T-cell (primary cell): ENCODE measurements around the gene MANBA. TPM values are rescaled to one million over a fixed set of nuclear protein-coding genes. Genes with fewer than 3 reads are reported as not detected.
A peak's percentile ranks its signal among the peaks of the same experiment; 100 is the strongest.

Experiments used
- ATAC-seq, 4 experiments: fragments of 200-7000 bp in 3 of 4; fragments of 150-1000 bp in 1 of 4; cut with Tn5 transposase; replicated peaks in 1 of 4; 1 replicate in 3 of 4; 2 replicates in 1 of 4; pipeline ENCODE4 v1.10.0; 2021; ENCODE audit warnings: moderate library complexity in 3 of 4, mild to moderate bottlenecking in 2 of 4, moderate number of reproducible peaks in 1 of 4
- CTCF ChIA-PET, 2 donors: fragments of 300-600 bp; sonication (Branson Sonifier 250); formaldehyde crosslinking; loops; one replicate each; lab custom pipeline; 2022; ENCODE audit warnings: antibody characterized with exemption in 2 of 2; lab: Charles Lee
- POLR2A ChIA-PET, 2 donors: fragments of 300-600 bp; sonication (Branson Sonifier 250); formaldehyde crosslinking; loops; one replicate each; lab custom pipeline; 2022; ENCODE audit warnings: antibody characterized with exemption in 2 of 2; lab: Charles Lee
- DNase-seq, 35 experiments: peaks; one replicate each; pipeline versions ENCODE4 v3.0.0 to v3.0.0-alpha.2; 2013 to 2023
- H3K27ac ChIP-seq: one replicate; pipeline ENCODE4 v1.5.1; 2013; ENCODE audit warnings: low read length
- H3K27me3 ChIP-seq, 2 experiments: replicated peaks in 1 of 2; 1 replicate in 1 of 2; 2 replicates in 1 of 2; pipeline versions ENCODE4 v1.6.1 to v1.7.0; 2013; ENCODE audit warnings: low read length in 1 of 2, mixed read lengths in 1 of 2; ENCODE audit not compliant: control insufficient read depth in 2 of 2, insufficient read depth in 2 of 2; ENCODE audit errors: extremely low read depth in 1 of 2
- H3K36me3 ChIP-seq, 2 donors: 1 replicate in 1 of 2; 2 replicates in 1 of 2; pipeline versions ENCODE4 v1.6.1 to v1.7.0; 2013; ENCODE audit warnings: low read length in 1 of 2; ENCODE audit not compliant: control insufficient read depth in 2 of 2, insufficient read depth in 1 of 2; ENCODE audit errors: extremely low read depth in 1 of 2
- H3K4me1 ChIP-seq, 2 experiments: 1 replicate in 1 of 2; 2 replicates in 1 of 2; pipeline versions ENCODE4 v1.6.1 to v1.7.0; 2013; ENCODE audit warnings: low read length in 2 of 2, mixed read lengths in 1 of 2; ENCODE audit not compliant: insufficient read depth in 2 of 2, control insufficient read depth in 1 of 2; ENCODE audit errors: extremely low read depth in 1 of 2
- H3K4me3 ChIP-seq, 2 donors: 1 replicate in 1 of 2; 2 replicates in 1 of 2; pipeline versions ENCODE4 v1.5.1 to v1.7.0; 2013; ENCODE audit warnings: mild to moderate bottlenecking in 2 of 2, low read length in 1 of 2, moderate library complexity in 1 of 2; ENCODE audit not compliant: control insufficient read depth in 1 of 2; ENCODE audit errors: extremely low read depth in 1 of 2
- H3K9me3 ChIP-seq: 2 replicates; pipeline ENCODE4 v1.7.0; 2013
- H3K27ac Mint-ChIP-seq, 2 donors: one replicate each; pipeline ENCODE4 v1.8.0; 2020 to 2021; ENCODE audit warnings: mild to moderate bottlenecking in 2 of 2, mixed read lengths in 2 of 2
- H3K27me3 Mint-ChIP-seq, 2 donors: one replicate each; pipeline ENCODE4 v1.8.0; 2021 to 2022; ENCODE audit warnings: mixed read lengths in 2 of 2
- H3K36me3 Mint-ChIP-seq: one replicate; pipeline ENCODE4 v1.8.0; 2021; ENCODE audit warnings: mixed read lengths
- H3K4me1 Mint-ChIP-seq, 3 donors: one replicate each; pipeline ENCODE4 v1.8.0; 2020 to 2022; ENCODE audit warnings: mixed read lengths in 3 of 3, mild to moderate bottlenecking in 1 of 3
- H3K4me3 Mint-ChIP-seq, 3 donors: one replicate each; pipeline ENCODE4 v1.8.0; 2020 to 2022; ENCODE audit warnings: mild to moderate bottlenecking in 3 of 3, mixed read lengths in 3 of 3, moderate library complexity in 3 of 3
- H3K9me3 Mint-ChIP-seq, 3 donors: one replicate each; pipeline ENCODE4 v1.8.0; 2020 to 2022; ENCODE audit warnings: mixed read lengths in 3 of 3
- WGBS: methylation state at CpG from one replicate; pipeline ENCODE4 v1.1.5; 2013; ENCODE audit warnings: missing lambda C conversion rate; ENCODE audit not compliant: insufficient coverage; 5-methylcytosine and 5-hydroxymethylcytosine counted together
- total RNA-seq, 35 experiments: library from RNA in 6 of 35; stranded (reverse) in 6 of 35; fragments of 120-200 nt in 1 of 35; gene quantifications; one replicate each; pipeline versions ENCODE4 v1.2.1 to v1.2.4 and lab custom pipeline; 2013 to 2026

Gene MANBA
- total RNA-seq, 5 donors from 2014 or later (not counting 1 experiment from before 2014, with no cell fraction given): 20.8 to 27.8 (median 24.2) TPM

DNA sequence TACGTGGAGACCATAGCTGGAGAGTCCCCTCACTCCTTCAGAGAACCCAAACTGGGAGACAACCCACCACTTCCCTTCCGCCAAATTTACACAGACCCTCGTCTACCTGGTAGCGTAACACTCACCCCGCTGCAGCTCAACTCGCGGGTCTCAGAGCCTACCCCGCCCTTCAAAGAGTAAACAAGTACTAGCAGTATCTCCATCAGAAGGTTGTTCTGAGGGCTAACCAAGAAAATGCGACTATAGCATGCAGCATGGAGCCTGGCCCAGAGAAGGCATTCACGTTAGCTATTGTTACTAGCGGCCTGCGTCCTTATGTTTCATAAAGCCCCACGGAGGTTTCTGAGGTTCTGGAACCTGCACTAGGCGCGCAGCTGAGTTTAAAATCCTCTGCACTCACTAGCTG is 531 bp upstream of the MANBA start:
- Histone ChIP-seq H3K9me3 (no peaks in the 10 kb centered on the region), H3K36me3 (no peaks in the 10 kb centered on the region), H3K4me3 (peak overlapping the region; percentile 82 to 97), H3K27me3 (no peaks in the 10 kb centered on the region), H3K27ac (peak overlapping the region; percentile 62), H3K4me1 (peaks cover 12 to 18% of the 10 kb centered on the region in 2 experiments)
- Mint-ChIP-seq H3K27ac (peak overlapping the region; percentile 76 to 87), H3K27me3 (peaks cover 0 to 1% of the 10 kb centered on the region in 2 donors), H3K9me3 (peaks cover 0 to 5% (median 0%) of the 10 kb centered on the region in 3 donors), H3K4me1 (peaks cover 41 to 44% (median 41%) of the 10 kb centered on the region in 3 donors), H3K4me3 (peak overlapping the region; percentile 93 to 99 (median 95)), H3K36me3 (peaks cover 4% of the 10 kb centered on the region)
- WGBS: 3% methylated on average over 13 of the region's 15 CpGs
- ChIA-PET POLR2A (interaction anchor here (0.5 to 2.0 kb wide), 18 partner anchors 29 to 316 kb away, joined by 3 to 11 read pairs (median 4); partner anchors contain the start of genes CISD2 (in 2 of the 2) and UBE2D3 (in 2 of the 2)), CTCF (interaction anchor here (0.7 to 1.8 kb wide), 8 partner anchors 11 to 108 kb away, joined by 3 to 15 read pairs (median 3); partner anchors contain the start of genes CISD2 (in 1 of the 2) and UBE2D3 (in 1 of the 2))
- ATAC-seq (peak in 2 of 4 experiments; percentile 38 to 42), DNase-seq (peak in 19 of 35 experiments; percentile 1 to 49 (median 11))

GRCh38 chr4:102759831-102760644 is 730 bp downstream of the MANBA start:
- peaks cover 0 to 1% of the 10 kb centered on the region in 2 donors for H3K27me3 Mint-ChIP-seq
- H3K27ac Mint-ChIP-seq: peak overlapping the region; percentile 86 to 90
- peak overlapping the region; percentile 62 for H3K27ac ChIP-seq
- no peaks in the 10 kb centered on the region for H3K36me3 ChIP-seq
- H3K9me3 Mint-ChIP-seq: peaks cover 0 to 2% (median 0%) of the 10 kb centered on the region in 3 donors
- ChIA-PET CTCF (interaction anchor here (0.6 to 1.8 kb wide), 5 partner anchors 61 to 329 kb away, joined by 3 to 15 read pairs (median 5); partner anchors contain the start of gene CISD2 (in 1 of the 2)), POLR2A (interaction anchor here (0.5 to 2.0 kb wide), 12 partner anchors 23 to 200 kb away, joined by 3 to 11 read pairs (median 4); partner anchors contain the start of genes UBE2D3 (in 2 of the 2) and CISD2 (in 1 of the 2))
- H3K36me3 Mint-ChIP-seq: peaks cover 8% of the 10 kb centered on the region
- peak in 1 of 4 experiments; percentile 61 for ATAC-seq
- H3K4me1 ChIP-seq: peaks cover 12 to 18% of the 10 kb centered on the region in 2 experiments
- H3K9me3 ChIP-seq: no peaks in the 10 kb centered on the region
- H3K4me3 ChIP-seq: peak overlapping the region; percentile 82 to 97
- no peaks in the 10 kb centered on the region for H3K27me3 ChIP-seq
- peak overlapping the region; percentile 93 to 99 (median 95) for H3K4me3 Mint-ChIP-seq
- H3K4me1 Mint-ChIP-seq: peaks cover 44 to 46% (median 45%) of the 10 kb centered on the region in 3 donors
- peak in 26 of 35 experiments; percentile 3 to 73 (median 43) for DNase-seq
- 7% methylated on average over 20 of the region's 25 CpGs for WGBS

GRCh38 chr4:102758241-102759160 is 2.3 kb downstream of the MANBA start:
- Mint-ChIP-seq H3K36me3 (peaks cover 12% of the 10 kb centered on the region), H3K4me3 (peak overlapping the region in 1 of 3 donors; percentile 14), H3K27me3 (no peaks in the 10 kb centered on the region), H3K9me3 (no peaks in the 10 kb centered on the region), H3K27ac (peak overlapping the region in 1 of 2 donors; percentile 30), H3K4me1 (peaks cover 44 to 49% (median 48%) of the 10 kb centered on the region in 3 donors)
- 96% methylated on average over 4 of the region's 11 CpGs for WGBS
- peaks cover 12 to 18% of the 10 kb centered on the region in 2 experiments for H3K4me1 ChIP-seq
- H3K27me3 ChIP-seq: no peaks in the 10 kb centered on the region
- H3K4me3 ChIP-seq: no peak overlapping the region
- H3K27ac ChIP-seq: no peak overlapping the region
- POLR2A ChIA-PET: interaction anchor here (0.6 kb wide), 5 partner anchors 15 to 184 kb away, joined by 3 to 7 read pairs (median 5); no protein-coding TSS in a partner anchor
- ATAC-seq: no peak
- H3K36me3 ChIP-seq: no peaks in the 10 kb centered on the region
- no peaks in the 10 kb centered on the region for H3K9me3 ChIP-seq
- CTCF ChIA-PET: interaction anchor here in 1 of 2 donors (0.6 kb wide), 1 partner anchor 51 kb away, joined by 8 read pairs; no protein-coding TSS in a partner anchor
- no peak for DNase-seq

GRCh38 chr4:102757681-102758080 is 3.1 kb downstream of the MANBA start:
- ChIA-PET CTCF (no interaction called here), POLR2A (no interaction called here)
- Mint-ChIP-seq H3K4me1 (peaks cover 44 to 49% (median 48%) of the 10 kb centered on the region in 3 donors), H3K9me3 (no peaks in the 10 kb centered on the region), H3K27me3 (no peaks in the 10 kb centered on the region), H3K4me3 (no peak overlapping the region), H3K27ac (peak overlapping the region in 1 of 2 donors; percentile 30), H3K36me3 (peaks cover 12% of the 10 kb centered on the region)
- H3K4me1 ChIP-seq: peaks cover 12 to 18% of the 10 kb centered on the region in 2 experiments
- no peak overlapping the region for H3K27ac ChIP-seq
- DNase-seq (no peak), ATAC-seq (no peak)
- H3K36me3 ChIP-seq: no peaks in the 10 kb centered on the region
- H3K27me3 ChIP-seq: no peaks in the 10 kb centered on the region
- no peak overlapping the region for H3K4me3 ChIP-seq
- 60% methylated on average over 1 of the region's 1 CpG for WGBS
- H3K9me3 ChIP-seq: no peaks in the 10 kb centered on the region

- H3K27ac ChIP-seq: no peak overlapping the region
- Mint-ChIP-seq H3K9me3 (no peaks in the 10 kb centered on the region), H3K4me1 (peaks cover 27 to 38% (median 34%) of the 10 kb centered on the region in 3 donors), H3K36me3 (peaks cover 29% of the 10 kb centered on the region), H3K4me3 (no peak overlapping the region), H3K27me3 (no peaks in the 10 kb centered on the region), H3K27ac (no peak overlapping the region)
- H3K9me3 ChIP-seq: no peaks in the 10 kb centered on the region
- H3K4me1 ChIP-seq: no peaks in the 10 kb centered on the region
- ATAC-seq: no peak
- peaks cover 0 to 3% of the 10 kb centered on the region in 2 donors for H3K36me3 ChIP-seq
- CTCF ChIA-PET: no interaction called here
- POLR2A ChIA-PET: interaction anchor here in 1 of 2 donors (0.6 kb wide), 1 partner anchor 104 kb away, joined by 3 read pairs; no protein-coding TSS in a partner anchor
- H3K27me3 ChIP-seq: no peaks in the 10 kb centered on the region
- WGBS: no CpG with 5 or more reads among the region's 2 CpGs
- DNase-seq: no peak
- H3K4me3 ChIP-seq: no peak overlapping the region
Measured at GRCh38 chr4:102754044-102754443, 6.7 kb downstream of the MANBA start.
